Hypothalamus (tissue), 51 donors: ENCODE results near the gene HSF5.
"Not testable (repeated sequence)": the region's sequence is repeated elsewhere in the genome, so short reads cannot be mapped to it uniquely, and the experiment has no call there.

Source experiments
- DNase-seq, 51 donors: peaks; one replicate each; lab custom pipeline; 2025; lab: John Stamatoyannopoulos, UW

Gene HSF5

GRCh38 chr17:58416937-58417299, 71.3 kb downstream of the HSF5 start:
- DNase-seq = no peak

DNA sequence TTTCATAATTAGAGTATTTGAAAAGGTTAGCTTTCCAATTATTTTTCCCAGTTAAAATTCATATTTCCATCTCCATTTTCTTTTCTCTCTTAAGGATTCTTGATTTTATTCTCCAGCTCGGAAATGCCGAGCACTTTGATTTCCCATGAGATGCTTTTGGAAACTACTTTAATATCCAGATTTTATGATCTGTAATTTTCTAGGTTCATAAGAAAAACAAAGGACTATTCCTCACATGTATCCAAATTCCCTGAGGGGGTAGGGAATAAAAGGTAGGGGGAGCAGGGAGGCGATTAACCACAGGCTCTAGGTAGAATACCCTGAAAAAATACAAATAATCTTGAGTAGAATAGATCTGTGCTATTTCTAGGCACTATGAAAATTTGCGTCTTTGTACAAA, 71.8 kb downstream of the HSF5 start:
- DNase-seq = no peak

GRCh38 chr17:58415371-58416055, 72.7 kb downstream of the HSF5 start:
- DNase-seq = peak in 1 of 51 donors; percentile 1

GRCh38 chr17:58414596-58414997, 73.6 kb downstream of the HSF5 start:
- no peak for DNase-seq

GRCh38 chr17:58413684-58414083, 74.5 kb downstream of the HSF5 start:
- no peak for DNase-seq

GRCh38 chr17:58412961-58413586, 75.1 kb downstream of the HSF5 start:
- no peak for DNase-seq

DNA sequence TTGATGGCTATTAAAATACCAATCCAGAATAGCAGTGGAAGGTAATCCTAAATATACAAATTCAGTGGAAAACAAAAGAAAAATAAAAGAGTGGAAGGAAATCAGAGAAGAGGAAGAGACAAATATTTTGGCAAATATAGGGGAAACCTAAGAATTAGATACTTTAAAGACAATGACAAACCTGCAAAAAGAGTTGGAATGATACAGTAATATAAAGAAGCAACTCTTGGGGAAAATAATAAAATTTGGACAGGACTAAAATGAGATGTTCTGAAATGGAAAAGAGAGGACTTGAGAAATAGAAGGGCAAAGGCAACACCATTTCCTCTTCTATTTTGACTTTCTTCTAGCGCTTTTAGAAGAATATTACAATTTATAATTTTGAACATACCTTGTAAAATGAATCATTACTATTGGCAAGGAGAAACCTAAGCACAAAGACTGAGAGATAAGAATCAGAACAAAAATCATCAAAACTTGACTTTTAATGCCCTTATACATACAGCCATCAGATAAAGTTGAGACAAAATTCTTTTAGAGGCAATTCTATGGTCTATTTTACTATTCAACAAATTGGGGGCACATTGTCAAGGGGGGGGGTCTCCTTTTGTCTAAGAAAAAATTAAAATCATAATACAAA, 76.0 kb downstream of the HSF5 start:
- DNase-seq = no peak

DNA sequence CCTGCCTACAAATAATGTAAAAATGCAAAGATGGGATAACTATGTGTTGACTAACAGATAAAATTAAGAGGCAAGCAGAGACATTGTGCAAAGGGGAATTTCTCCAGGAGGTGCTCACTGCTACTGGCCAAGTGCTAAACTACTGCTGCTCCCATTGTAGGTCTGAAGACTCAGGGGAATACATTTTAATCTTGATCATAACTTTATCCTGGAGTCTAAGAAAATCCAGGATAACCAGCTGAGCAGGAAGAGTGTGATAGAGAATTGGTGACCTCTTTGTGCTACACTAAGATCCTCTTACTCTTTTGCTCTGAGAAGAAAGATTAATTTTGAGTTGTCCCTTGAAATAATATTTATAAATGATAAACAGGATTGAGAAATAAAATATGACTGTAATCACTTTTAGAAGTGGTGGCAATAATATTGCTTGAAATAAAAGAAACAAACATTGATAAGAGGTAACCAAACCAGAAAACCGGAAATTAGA, 76.8 kb downstream of the HSF5 start:
- no peak for DNase-seq

GRCh38 chr17:58410714-58411407, 77.3 kb downstream of the HSF5 start:
- no peak for DNase-seq

DNA sequence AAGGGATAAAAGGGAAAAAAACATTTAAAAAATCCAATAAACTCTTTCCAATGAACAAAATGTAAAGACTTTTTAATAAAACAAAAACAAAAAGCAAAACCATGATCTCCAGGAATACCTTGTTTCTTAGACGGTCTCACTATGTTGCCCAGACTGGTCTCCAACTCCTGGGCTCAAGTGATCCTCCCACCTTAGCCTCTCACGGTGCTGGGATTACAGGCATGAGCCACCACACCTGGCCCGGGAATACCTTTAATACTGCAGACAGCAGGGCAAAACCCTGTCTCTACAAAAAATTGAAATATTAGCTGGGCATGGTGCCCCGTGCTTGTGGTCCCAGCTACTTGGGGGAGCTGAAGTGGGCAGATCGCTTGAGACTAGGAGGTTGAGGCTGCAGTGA, 78.8 kb downstream of the HSF5 start:
- DNase-seq = no peak

DNA sequence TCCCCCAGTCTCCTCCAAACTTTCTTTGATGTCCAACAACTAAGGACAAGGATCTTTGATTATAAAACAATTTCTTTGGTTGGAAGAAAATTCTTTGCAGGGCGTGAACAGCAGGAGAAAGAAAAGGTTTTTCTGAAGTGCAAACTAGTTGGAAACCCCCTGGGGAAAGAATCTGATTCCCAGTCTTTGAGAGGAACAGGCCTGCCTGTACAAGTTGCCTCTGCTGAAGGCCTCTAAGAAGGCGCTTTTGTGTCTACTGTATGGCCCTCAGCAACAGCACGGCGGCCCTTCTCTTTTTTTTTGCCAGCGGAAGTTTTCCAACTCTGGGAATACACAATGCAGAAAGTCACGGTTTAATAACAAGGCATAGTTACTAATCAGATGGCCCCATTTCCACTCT, 84.9 kb downstream of the HSF5 start:
- DNase-seq = no peak

DNA sequence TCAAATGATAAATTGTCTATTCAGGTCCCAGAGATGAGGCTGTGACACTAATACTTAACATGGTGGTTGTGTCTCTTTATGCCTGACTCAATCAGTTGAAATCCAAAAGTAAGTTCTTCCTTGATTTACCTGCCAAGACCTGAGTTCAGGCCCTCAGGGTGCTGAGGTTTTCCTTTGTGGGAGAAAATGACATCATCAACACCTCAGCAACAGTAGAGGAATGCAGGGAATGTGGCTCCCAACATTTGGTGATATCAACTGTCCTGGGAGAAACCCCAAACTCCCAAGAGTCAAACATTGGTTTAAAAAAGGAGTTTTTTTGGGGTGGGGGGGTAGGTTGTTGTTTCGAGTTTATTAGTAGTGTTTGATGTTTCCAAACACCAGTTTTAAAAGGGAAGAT, 85.5 kb downstream of the HSF5 start:
- DNase-seq = no peak

- DNase-seq = no peak
These were observed 86.2 kb downstream of the HSF5 start for GRCh38 chr17:58402047-58402446.

- no peak for DNase-seq
These were observed 86.9 kb downstream of the HSF5 start for GRCh38 chr17:58401287-58401686.

DNA sequence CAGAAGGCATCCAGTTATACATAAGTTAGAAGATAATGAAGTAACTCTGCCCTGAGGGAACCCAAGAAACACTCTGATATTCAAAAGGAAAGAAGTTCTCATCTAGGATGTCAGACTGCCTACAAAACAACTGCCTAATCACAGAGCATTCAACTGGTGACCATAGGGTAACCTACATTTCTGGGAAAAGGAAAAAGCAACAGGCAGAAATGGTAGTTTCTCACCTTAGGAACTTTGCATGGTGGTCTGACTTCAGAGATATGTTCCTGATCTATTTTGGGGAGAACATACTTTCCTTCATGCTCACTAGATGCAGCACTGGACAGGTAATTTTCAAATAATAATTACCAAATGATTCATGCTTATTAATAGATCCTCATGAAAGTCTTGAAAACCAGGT, 87.4 kb downstream of the HSF5 start:
- DNase-seq = no peak

DNA sequence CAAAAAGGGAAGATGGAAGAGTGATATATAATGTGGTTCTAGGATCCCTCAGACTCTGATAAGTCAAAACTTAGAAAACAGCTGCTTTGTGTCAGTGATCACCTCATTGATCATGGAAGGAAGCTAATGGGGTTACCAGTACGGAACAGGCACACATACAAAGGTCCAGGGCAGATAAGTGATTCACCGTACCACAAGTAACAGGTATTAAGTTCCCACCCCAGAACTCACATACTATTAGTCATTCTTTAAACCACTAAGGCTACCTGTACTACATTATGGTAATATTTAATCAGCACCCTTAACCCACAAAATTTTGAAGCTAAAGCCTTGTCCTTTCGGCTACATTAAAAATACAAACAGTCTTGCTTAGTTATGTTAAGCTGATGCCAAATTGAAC, 88.2 kb downstream of the HSF5 start:
- DNase-seq = no peak

DNA sequence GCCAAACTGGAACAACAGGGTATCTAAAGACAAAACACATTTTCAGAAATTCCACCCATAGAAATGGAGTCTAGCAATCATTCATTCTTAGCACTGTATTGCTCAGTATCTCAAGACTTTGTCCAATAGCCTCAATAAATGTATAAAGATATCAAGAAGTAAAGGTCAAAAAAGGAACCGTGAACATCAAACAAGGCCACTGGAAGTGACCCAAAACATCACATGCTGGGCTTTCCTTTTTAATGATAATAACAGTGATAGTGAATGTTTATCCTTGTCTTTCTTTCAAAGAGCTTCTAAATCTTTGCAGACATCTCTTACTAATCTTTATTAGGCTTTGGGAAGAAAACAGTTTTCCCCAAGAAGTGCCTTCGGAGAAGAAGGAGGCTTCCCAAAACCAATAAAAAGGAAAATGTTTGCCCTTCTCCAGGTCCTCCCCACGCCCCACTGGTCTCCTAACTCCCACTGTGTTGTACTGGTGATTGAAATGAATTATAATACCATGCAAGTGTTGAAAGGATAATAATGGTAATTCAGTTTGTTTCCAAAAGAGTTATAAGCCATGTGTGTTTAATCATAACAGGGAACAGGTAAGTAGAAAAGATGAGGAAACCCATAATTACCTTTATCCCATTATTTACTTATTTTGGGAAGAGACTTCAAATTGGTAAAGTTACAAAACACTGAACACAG, 89.5 kb downstream of the HSF5 start:
- no peak for DNase-seq

- not testable (repeated sequence) for DNase-seq
These were observed 90.8 kb downstream of the HSF5 start for GRCh38 chr17:58397421-58397820.

DNA sequence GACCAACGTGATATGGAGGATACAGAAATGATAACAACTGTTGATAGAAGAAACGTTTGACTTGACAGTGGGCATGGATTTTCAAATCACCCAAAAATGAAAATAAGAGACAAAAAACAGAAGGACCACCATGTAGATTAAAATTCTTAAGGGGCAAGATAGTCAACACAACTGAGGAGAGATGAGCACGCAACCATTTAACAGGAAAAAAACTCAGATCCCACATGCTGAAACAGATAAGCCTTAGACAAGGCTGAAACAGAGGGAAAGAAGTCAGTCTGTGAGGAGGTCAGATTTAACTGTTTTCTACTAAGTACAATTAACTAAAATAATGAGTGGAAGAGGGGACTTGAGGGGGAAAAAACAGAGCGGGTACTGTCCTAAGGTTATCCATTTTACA, 92.0 kb downstream of the HSF5 start:
- DNase-seq = no peak

DNA sequence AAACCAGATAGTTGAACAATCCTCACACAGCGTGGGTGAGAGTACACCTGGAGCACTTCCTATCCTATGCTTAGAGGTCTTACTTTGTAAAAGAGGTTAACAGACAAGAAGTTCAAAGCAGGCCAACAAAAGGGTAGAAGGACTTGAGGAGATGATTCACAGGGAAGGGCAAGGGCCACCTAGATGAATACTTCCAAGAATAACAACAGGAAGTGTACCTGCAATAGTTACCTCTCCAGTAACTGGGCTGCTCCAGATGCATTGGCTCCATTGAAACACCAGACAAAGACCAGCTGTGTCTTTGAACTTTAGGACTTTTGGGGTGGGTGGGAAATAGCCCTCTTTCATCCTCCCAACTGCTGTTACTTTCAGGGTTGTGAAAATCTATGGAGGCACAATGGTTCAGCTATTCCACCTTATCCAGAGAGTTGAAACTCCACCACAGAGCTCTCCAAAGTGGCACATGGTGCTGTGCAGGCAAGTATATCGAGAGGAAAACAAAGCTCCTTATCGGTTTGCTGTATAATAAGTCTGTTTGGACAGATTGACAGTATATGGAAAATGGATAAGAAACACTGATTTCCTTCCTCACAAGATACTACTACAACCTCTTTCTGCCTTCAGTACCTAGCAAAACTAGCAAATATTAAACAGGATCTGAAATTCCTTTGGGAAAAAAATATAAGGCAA, 93.5 kb downstream of the HSF5 start:
- no peak for DNase-seq
